VCaP (cell line): ENCODE data around the gene CEMIP.

Experiments
- H3K27ac ChIP-seq: fragments of 450-650 bp; 2 replicates; pipeline ENCODE4 v1.5.1; 2017
- TF ChIP-seq, protein P1 (sequence below): fragments of 450-650 bp; conservative IDR thresholded peaks from 2 replicates; pipeline ENCODE4 v1.5.1; 2017; ENCODE audit warnings: mild to moderate bottlenecking, moderate library complexity

The CEMIP gene

DNA sequence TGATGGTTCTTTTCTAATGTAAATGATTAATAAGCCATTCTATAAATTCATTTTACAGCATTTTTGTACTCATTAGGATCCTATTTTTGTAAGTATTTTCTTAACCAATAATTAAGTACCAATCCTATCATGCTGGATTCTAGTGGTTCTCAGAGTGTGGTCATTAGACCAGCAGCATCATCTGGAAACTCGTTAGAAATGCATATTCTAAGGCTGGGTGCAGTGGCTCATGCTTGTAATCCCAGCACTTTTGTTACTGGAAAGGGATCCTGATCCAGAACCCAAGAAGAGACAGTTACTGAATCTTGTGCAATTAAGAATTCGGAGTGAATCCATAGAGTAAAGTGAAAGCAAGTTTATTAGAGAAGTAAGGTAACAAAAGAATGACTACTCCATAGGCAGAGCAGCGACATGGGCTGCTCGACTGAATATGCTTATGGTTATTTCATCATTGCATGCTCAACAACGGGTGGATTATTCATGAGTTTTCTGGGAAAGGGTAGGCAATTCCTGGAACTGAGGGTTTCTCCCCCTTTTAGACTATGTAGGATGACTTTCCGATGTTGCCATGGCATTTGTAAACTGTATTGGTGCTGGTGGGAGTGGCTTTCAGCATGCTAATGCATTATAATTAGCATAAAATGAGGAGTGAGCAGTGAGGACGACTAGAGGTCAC lies 9.9 kb upstream of the CEMIP start:
- H3K27ac ChIP-seq, result no peak overlapping the region
- TF ChIP-seq, protein P1, sequence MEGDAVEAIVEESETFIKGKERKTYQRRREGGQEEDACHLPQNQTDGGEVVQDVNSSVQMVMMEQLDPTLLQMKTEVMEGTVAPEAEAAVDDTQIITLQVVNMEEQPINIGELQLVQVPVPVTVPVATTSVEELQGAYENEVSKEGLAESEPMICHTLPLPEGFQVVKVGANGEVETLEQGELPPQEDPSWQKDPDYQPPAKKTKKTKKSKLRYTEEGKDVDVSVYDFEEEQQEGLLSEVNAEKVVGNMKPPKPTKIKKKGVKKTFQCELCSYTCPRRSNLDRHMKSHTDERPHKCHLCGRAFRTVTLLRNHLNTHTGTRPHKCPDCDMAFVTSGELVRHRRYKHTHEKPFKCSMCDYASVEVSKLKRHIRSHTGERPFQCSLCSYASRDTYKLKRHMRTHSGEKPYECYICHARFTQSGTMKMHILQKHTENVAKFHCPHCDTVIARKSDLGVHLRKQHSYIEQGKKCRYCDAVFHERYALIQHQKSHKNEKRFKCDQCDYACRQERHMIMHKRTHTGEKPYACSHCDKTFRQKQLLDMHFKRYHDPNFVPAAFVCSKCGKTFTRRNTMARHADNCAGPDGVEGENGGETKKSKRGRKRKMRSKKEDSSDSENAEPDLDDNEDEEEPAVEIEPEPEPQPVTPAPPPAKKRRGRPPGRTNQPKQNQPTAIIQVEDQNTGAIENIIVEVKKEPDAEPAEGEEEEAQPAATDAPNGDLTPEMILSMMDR, result no peak

DNA sequence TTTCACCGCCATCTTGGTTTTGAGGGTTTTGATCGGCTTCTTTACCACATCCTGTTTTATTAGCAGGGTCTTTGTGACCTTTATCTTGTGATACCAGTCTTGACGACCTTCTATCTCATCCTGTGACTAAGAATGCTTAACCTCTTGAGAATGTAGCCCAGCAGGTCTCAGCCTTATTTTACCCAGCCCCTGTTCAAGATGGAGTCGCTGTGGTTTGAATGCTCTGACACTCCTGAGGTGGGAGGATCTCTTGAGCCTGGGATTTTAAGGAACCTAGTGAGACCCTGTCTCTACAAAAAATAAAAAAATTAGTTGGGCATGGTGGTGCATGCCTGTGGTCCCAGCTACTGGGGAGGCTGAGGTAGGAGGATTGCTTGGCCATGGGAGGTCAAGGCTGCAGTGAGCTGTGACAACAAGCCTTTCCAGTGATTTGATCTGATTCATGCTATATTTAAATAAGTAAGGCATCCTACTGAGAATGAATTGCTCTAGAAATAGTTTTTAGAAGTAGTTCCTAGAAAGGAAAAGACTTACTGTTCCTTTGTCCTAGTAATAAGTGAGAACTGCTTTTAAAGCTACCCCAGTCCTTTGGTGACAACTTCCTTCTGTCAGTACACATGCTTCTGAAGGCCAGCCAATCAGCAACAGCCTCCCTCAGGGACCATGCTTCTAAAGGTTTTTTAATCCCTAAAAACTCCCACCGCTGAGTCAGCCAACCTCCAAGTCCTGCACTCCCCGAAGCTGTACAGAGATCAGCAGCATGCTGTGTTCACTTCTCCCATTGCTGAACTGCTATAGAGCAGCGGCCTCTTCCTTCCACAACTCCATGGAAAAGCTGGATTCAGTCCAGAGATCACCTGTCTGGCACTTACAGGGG lies 9.1 kb upstream of the CEMIP start:
- TF ChIP-seq, protein P1, result no peak
- no peak overlapping the region for H3K27ac ChIP-seq

DNA sequence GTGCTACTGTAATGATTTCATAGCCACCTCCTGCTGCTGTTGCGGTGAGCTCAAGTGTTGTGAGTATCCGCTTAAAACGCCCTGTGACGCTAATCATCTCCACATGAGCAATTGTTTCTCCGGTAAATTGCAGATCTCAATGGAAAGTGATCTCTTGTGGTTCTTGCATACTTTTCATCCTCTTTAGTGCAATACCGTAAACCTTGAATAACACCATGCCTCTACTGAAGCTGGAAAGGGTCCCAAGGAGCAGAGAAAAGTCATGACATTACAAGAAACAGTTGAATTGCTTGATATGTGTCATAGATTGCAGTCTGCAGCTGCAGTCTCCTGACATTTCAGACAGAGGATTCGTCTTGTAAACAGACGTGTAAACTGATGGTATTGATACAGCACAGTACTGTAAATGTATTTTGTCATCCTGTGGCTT lies 6.0 kb upstream of the CEMIP start:
- peak overlapping the region; percentile 37 for H3K27ac ChIP-seq
- TF ChIP-seq, protein P1, result no peak

DNA sequence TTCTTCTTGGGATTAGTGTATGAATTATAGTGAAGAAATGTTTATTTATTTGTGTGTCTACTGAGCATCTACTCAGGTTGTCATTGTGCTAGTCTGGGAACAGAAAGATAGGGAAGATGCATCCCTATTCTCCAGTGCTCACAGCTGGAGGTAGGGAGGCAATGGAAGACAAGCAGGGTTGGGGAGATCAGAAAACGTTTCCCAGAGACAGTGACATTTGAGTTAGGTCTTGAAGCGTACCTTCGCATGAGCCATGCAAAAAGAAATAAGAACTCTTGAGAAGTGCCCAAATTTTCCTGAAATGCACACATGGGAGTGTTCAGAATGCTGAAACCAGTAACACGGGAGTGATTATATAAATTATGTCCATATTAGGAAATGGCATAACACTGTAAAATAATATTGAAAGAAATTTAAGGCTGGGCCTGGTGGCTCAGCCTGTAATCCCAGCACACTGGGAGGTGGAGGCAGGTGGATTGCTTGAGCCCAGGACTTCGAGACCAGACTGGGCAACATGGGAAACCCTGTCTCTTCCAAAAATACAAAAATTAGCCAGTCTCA lies 5.3 kb upstream of the CEMIP start:
- TF ChIP-seq, protein P1, result no peak
- H3K27ac ChIP-seq, result peak overlapping the region; percentile 37

DNA sequence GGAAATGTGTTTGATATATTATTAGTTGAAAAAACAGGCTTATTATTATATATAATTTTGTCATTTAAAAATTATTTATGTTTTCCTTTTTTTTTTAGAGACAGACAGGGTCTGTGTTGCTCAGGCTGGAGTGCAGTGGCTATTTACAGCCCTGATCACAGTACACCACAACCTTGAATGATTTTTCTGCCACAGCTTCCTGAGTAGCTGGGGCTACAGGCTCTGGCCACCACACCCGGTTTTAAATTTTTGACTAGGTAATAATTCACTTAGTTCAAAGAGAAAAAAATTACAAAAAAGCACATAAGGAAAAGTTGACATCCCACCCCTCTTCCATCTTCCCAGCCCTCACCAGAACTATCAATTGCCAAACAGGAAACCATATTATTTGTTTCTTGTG lies 4.7 kb upstream of the CEMIP start:
- peak overlapping the region; percentile 37; the same call in 1 of the 2 replicates for H3K27ac ChIP-seq
- TF ChIP-seq, protein P1, result no peak

DNA sequence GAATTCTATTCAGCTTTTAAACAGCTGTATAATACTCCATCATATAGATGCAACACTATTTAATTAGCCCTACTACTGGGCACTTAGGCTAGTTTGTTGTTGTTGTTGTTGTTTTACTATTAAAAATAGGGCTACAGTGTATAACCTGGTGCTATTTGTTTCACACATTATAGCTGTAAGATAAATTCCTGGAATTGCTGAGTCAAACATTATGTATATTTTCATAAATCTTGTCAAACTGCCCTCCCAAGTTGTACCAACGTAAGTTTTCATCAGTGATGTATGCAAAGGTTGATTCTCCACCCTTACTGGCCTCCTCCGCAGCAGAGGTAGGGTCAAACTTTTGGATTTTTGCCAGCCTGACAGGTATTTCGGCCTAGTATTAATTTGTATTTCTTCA lies 3.8 kb upstream of the CEMIP start:
- H3K27ac ChIP-seq, result no peak overlapping the region
- TF ChIP-seq, protein P1, result no peak

DNA sequence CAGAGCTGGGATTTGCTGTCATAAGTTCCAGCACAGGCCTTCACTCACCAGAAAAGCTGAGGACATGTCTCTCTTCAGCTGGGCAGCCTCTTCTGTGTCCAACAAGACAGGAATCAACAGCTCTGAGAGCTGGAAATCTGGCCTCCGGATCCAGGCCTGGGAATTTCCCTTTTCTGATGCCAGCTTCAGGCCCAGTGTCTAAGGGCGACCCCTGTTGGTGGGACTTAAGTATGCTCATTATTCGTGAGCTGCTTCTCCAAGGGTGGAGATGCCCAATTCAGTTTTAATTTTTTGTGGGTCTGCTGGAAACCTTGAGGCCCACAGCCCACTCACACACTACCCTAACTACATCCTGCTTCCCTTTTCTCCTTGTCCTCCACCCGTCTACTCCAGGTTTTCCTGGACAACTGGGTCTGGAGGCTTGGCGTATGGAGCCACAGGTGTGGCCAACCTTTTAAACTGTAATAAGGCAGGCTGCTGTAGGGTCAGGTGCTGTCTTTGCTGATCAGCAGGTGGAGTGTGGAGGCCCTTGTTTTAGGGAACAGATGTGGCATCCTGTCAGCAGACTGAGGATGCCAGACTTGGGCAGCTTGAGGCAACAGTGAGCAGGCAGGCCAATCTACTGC lies 2.6 kb upstream of the CEMIP start:
- TF ChIP-seq, protein P1, result peak; percentile 99
- peak overlapping the region; percentile 57 for H3K27ac ChIP-seq
